Measurements from ENCODE around the gene CADPS2. TPM values are rescaled to one million over a fixed set of nuclear protein-coding genes. Genes with fewer than 3 reads are reported as not detected.

CADPS2 gene
- total and polyA plus RNA-seq, 2 donors (not counting 1 experiment from before 2014, with no cell fraction given): 11.5 to 32.2 TPM

- Histone ChIP-seq H3K27ac (ENCODE audit: insufficient read depth, low read length) (no peak overlapping the region), H3K4me3 (replicated peaks in 1 of 4; ENCODE audit: control extremely low read depth in 1 of 4, insufficient read depth in 1 of 4, low read depth in 3 of 4, low read length in 4 of 4) (no peak overlapping the region), H3K4me2 (ENCODE audit: extremely low read depth, insufficient read depth, low read length) (no peak overlapping the region), H3K27me3 (ENCODE audit: control insufficient read depth, insufficient read depth, low read length) (no peaks in the 10 kb centered on the region), H2AFZ (ENCODE audit: low read length) (no peak overlapping the region), H3K9me3 (ENCODE audit: control insufficient read depth, insufficient read depth, low read depth, low read length) (no peaks in the 10 kb centered on the region), H3K79me2 (ENCODE audit: control insufficient read depth, insufficient read depth, low read length) (no peaks in the 10 kb centered on the region), H3K36me3 (ENCODE audit: control insufficient read depth, insufficient read depth, low read length) (no peaks in the 10 kb centered on the region), H3K4me1 (ENCODE audit: control insufficient read depth, extremely low read depth, insufficient read depth, low read length) (no peaks in the 10 kb centered on the region), H4K20me1 (ENCODE audit: control insufficient read depth, extremely low read depth, insufficient read depth, low read length) (no peaks in the 10 kb centered on the region), H3K9ac (ENCODE audit: insufficient read depth, low read length) (no peak overlapping the region)
- DNase-seq (ENCODE audit: low read depth in 2 of 2): no peak
- no peak for TF ChIP-seq EZH2 (IDR thresholded peaks at IDR 0.05; ENCODE audit: low read length, missing control alignments)
Measured at GRCh38 chr7:122438492-122438891, 447.8 kb downstream of the CADPS2 start.

- Histone ChIP-seq H3K4me3 (replicated peaks in 1 of 4; ENCODE audit: control extremely low read depth in 1 of 4, insufficient read depth in 1 of 4, low read depth in 3 of 4, low read length in 4 of 4) (no peak overlapping the region), H3K36me3 (ENCODE audit: control insufficient read depth, insufficient read depth, low read length) (no peaks in the 10 kb centered on the region), H3K4me1 (ENCODE audit: control insufficient read depth, extremely low read depth, insufficient read depth, low read length) (no peaks in the 10 kb centered on the region), H4K20me1 (ENCODE audit: control insufficient read depth, extremely low read depth, insufficient read depth, low read length) (no peaks in the 10 kb centered on the region), H3K9ac (ENCODE audit: insufficient read depth, low read length) (no peak overlapping the region), H2AFZ (ENCODE audit: low read length) (no peak overlapping the region), H3K27ac (ENCODE audit: insufficient read depth, low read length) (no peak overlapping the region), H3K27me3 (ENCODE audit: control insufficient read depth, insufficient read depth, low read length) (no peaks in the 10 kb centered on the region), H3K79me2 (ENCODE audit: control insufficient read depth, insufficient read depth, low read length) (no peaks in the 10 kb centered on the region), H3K4me2 (ENCODE audit: extremely low read depth, insufficient read depth, low read length) (no peak overlapping the region), H3K9me3 (ENCODE audit: control insufficient read depth, insufficient read depth, low read depth, low read length) (no peaks in the 10 kb centered on the region)
- no peak for TF ChIP-seq EZH2 (IDR thresholded peaks at IDR 0.05; ENCODE audit: low read length, missing control alignments)
- TF ChIP-seq, protein P1, sequence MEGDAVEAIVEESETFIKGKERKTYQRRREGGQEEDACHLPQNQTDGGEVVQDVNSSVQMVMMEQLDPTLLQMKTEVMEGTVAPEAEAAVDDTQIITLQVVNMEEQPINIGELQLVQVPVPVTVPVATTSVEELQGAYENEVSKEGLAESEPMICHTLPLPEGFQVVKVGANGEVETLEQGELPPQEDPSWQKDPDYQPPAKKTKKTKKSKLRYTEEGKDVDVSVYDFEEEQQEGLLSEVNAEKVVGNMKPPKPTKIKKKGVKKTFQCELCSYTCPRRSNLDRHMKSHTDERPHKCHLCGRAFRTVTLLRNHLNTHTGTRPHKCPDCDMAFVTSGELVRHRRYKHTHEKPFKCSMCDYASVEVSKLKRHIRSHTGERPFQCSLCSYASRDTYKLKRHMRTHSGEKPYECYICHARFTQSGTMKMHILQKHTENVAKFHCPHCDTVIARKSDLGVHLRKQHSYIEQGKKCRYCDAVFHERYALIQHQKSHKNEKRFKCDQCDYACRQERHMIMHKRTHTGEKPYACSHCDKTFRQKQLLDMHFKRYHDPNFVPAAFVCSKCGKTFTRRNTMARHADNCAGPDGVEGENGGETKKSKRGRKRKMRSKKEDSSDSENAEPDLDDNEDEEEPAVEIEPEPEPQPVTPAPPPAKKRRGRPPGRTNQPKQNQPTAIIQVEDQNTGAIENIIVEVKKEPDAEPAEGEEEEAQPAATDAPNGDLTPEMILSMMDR (conservative IDR thresholded peaks at IDR 0.05 in 1 of 2, IDR thresholded peaks at IDR 0.05 in 1 of 2; ENCODE audit: low read depth in 1 of 2, low read length in 2 of 2): no peak
- no peak for DNase-seq (ENCODE audit: low read depth in 2 of 2)
Measured at GRCh38 chr7:122438006-122438405, 448.3 kb downstream of the CADPS2 start.

- Histone ChIP-seq H3K4me2 (ENCODE audit: extremely low read depth, insufficient read depth, low read length) (no peak overlapping the region), H3K4me3 (replicated peaks in 1 of 4; ENCODE audit: control extremely low read depth in 1 of 4, insufficient read depth in 1 of 4, low read depth in 3 of 4, low read length in 4 of 4) (no peak overlapping the region), H4K20me1 (ENCODE audit: control insufficient read depth, extremely low read depth, insufficient read depth, low read length) (no peaks in the 10 kb centered on the region), H2AFZ (ENCODE audit: low read length) (no peak overlapping the region), H3K4me1 (ENCODE audit: control insufficient read depth, extremely low read depth, insufficient read depth, low read length) (no peaks in the 10 kb centered on the region), H3K36me3 (ENCODE audit: control insufficient read depth, insufficient read depth, low read length) (no peaks in the 10 kb centered on the region), H3K27ac (ENCODE audit: insufficient read depth, low read length) (no peak overlapping the region), H3K27me3 (ENCODE audit: control insufficient read depth, insufficient read depth, low read length) (no peaks in the 10 kb centered on the region), H3K79me2 (ENCODE audit: control insufficient read depth, insufficient read depth, low read length) (no peaks in the 10 kb centered on the region), H3K9ac (ENCODE audit: insufficient read depth, low read length) (no peak overlapping the region), H3K9me3 (ENCODE audit: control insufficient read depth, insufficient read depth, low read depth, low read length) (no peaks in the 10 kb centered on the region)
- no peak for TF ChIP-seq EZH2 (IDR thresholded peaks at IDR 0.05; ENCODE audit: low read length, missing control alignments)
- TF ChIP-seq, protein P1 (conservative IDR thresholded peaks at IDR 0.05 in 1 of 2, IDR thresholded peaks at IDR 0.05 in 1 of 2; ENCODE audit: low read depth in 1 of 2, low read length in 2 of 2): no peak
- DNase-seq (ENCODE audit: low read depth in 2 of 2): no peak
Measured at GRCh38 chr7:122433765-122434164, 452.5 kb downstream of the CADPS2 start.
